DMS79 (cell line): Measurements from ENCODE around the gene MRPL1.
"Not testable (repeated sequence)": the region's sequence is repeated elsewhere in the genome, so short reads cannot be mapped to it uniquely, and the experiment has no call there.

Experiments
- DNase-seq: peaks from one replicate; lab custom pipeline; 2025; lab: John Stamatoyannopoulos, UW

The MRPL1 gene

GRCh38 chr4:77982900-77983540, 120.4 kb downstream of the MRPL1 start:
- DNase-seq, result not testable (repeated sequence)

GRCh38 chr4:77983612-77984311, 121.1 kb downstream of the MRPL1 start:
- DNase-seq, result not testable (repeated sequence)

- DNase-seq, result no peak
Measured at GRCh38 chr4:77989968-77990367, 127.3 kb downstream of the MRPL1 start.

- DNase-seq, result no peak
Measured at GRCh38 chr4:77990456-77990855, 127.8 kb downstream of the MRPL1 start.

- DNase-seq, result no peak
Measured at GRCh38 chr4:77990904-77991358, 128.3 kb downstream of the MRPL1 start.

GRCh38 chr4:77992581-77992980, 130.0 kb downstream of the MRPL1 start:
- no peak for DNase-seq

GRCh38 chr4:77994194-77994721, 131.6 kb downstream of the MRPL1 start:
- no peak for DNase-seq

- DNase-seq, result no peak
Measured at GRCh38 chr4:77996076-77996475, 133.4 kb downstream of the MRPL1 start.

- no peak for DNase-seq
Measured at GRCh38 chr4:78001531-78001930, 138.9 kb downstream of the MRPL1 start.

- no peak for DNase-seq
Measured at GRCh38 chr4:78002260-78002659, 139.6 kb downstream of the MRPL1 start.
